NCI-H1417 treated with DMSO at 0.1 percent for 48 hours (cell line): ENCODE measurements around the gene RAB3GAP1.

Experiments used
- DNase-seq: peaks from one replicate; lab custom pipeline; 2025; lab: John Stamatoyannopoulos, UW

RAB3GAP1 gene

GRCh38 chr2:135164431-135164830 lies 112.3 kb downstream of the RAB3GAP1 start:
- DNase-seq, result no peak

- no peak for DNase-seq
Observed at GRCh38 chr2:135167273-135167672, 115.2 kb downstream of the RAB3GAP1 start.

DNA sequence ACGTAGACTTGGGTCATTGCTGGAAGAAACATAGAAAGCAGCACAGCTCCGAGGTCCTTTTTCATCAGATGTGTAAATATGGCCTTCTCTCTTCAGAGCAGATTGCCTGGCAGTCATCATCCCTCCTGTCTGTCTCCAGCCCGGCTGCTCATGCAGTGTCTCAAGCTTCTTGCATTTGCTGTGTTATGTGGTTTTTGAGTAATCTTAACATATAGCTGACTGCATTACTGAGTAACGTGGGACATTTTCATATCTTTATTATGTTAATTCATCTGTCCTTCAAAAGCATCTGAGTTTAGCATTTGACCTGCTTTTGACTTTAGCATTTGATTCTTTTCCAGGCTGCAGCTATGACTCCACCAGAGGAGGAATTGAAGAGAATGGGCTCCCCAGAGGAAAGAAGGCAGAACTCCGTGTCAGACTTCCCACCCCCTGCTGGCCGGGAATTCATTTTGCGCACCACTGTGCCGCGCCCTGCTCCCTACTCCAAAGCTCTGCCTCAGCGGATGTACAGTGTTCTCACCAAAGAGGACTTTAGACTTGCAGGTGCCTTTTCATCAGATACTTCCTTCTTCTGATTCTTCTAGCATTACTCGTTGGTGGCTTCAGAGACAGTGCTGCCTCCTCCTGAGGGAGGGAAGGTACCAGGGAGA lies 116.2 kb downstream of the RAB3GAP1 start:
- DNase-seq, result no peak

- DNase-seq, result no peak
Observed at GRCh38 chr2:135169900-135170753, 118.0 kb downstream of the RAB3GAP1 start.

DNA sequence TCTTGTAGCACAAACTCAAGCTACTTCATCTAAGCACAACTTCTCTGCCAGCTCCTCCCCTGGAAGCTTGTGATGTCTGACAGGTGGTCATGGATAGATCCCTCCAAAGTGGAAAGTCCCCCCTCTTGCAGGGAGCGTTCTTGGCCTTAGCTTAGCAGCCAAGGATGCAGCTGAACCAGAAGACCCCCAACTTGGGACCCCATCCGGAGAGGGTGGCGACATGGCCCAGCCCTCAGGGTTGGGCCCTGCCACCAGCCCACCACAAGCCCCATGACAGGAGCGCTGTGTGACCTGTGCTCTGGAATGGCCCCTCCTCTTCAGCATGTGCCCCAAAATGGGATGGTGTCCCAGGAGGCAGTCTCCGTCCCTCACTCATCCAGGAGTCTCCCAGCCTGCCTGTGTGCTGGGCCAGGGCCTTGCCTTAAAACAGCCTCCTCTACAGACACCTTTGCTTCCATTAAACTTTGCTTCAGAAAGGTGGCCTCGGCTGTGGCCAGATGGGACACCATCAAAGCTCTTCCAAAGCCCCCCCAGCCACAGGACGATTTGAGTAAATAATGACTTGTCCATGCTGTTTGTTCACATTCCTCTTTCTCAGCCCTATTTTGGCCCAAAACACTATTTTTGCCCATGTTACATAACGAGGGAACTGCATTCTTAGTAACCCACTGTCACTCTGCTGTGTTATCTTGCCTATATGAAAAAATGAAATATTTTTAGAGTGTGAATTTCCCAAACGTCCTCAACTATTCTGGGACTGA lies 122.1 kb downstream of the RAB3GAP1 start:
- DNase-seq, result no peak

DNA sequence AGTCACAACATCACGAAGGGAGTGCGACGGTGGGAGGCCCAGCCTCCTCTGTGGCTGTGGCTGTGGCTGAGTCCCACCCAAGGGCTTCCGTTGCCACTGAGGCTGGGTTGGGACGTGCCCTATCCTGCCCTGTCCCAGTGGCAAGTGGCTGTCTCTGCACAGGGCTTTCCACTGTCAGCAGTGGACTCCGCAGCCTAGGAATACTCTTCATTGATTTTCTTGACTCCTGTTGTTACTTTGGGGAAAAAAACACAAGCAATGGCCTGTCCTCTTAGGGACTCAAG lies 122.7 kb downstream of the RAB3GAP1 start:
- no peak for DNase-seq

- DNase-seq, result no peak
Observed at GRCh38 chr2:135175177-135175576, 123.1 kb downstream of the RAB3GAP1 start.

- DNase-seq, result no peak
Observed at GRCh38 chr2:135179689-135180088, 127.6 kb downstream of the RAB3GAP1 start.

DNA sequence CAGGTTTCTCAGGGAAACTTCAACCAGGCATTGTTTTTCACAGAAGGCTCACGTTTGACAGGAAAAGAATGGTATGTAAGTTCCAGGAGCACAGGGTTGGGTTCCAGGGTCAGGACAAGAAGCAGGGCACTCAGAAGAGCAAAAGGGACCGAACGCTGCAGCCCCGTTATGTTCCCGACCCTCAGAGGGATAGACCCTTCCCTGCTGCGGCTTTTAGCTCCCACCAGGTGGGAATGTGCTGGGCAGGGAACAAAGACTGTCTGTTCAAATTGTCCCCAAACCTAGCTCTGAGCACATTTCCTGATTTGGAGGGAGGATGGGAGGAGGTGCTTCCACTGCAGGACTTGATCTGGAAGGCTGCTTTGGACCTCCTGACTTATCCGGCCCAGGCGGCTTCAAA lies 130.1 kb downstream of the RAB3GAP1 start:
- DNase-seq, result no peak

DNA sequence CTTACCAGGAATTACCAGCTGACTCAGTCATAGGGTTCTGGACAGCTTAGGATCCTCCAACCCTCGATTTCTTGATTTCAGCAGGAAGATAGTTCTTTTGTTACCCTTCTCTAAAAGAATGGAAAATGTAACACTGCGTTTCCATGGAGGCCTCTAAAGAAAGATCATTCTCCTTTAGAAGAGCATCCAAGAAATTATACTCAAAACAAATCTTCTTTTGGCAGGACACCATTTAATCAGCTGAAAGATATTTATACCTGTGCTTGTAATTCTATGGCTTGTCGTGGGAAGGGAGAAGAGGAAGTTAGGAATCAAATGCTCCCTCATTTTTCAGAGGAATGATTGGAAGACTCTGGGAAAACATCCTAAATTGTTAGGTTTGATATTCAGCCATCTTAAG lies 130.5 kb downstream of the RAB3GAP1 start:
- DNase-seq, result no peak

DNA sequence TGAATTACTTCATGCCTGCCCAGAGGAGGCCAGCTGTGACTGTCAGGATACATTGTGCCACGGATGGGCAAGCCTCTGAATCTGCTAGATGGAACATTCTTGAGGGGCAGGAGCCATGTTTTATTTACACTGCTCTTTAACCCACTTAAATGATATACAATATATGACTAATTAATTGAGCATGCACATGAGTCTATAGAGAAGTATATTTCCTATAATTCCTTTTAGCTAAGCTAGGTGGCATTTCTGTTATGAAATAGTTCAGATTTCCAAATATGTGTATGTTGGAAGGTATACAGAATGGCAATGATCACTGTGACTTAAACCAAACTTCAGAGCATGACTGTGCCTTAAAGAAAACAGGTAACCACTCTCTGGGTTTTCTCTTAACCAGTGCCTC lies 131.7 kb downstream of the RAB3GAP1 start:
- DNase-seq, result no peak

DNA sequence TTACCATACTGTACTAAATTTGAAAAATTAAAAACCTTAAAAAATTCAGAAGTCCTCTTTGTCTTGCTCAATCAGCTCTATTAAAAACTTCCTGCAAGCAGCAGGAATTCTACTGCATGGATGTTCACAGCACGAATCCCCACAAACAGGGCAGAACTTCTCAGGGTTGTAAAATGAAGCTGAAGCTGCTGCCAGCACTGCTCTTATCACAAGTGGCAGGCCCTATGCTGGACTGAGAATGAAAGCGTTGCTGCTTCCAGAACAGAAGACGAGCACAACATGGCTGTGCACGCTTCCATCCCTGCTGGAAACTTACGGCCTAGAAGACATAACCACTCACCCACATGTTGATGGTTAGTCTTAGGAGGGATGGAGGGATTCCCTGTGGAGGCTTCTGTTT lies 134.0 kb downstream of the RAB3GAP1 start:
- no peak for DNase-seq

GRCh38 chr2:135187270-135187669 lies 135.2 kb downstream of the RAB3GAP1 start:
- no peak for DNase-seq

DNA sequence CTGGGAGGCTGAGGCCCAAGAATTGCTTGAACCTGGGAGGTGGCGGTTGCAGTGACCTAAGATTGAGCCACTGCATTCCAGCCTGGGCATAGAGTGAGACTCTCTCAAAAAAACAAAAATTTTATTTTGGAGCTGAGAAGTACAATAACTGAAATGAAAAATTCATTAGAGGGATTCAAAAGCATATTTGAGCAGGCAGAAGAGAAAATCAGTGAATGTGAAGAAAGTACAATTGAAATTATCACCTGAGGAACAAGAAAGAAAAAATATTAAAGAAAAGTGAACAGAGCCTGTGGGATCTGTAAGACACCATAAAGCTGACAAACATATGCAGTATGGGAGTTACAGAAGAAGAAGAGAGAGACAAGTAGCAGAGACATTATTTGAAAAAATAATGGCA lies 137.1 kb downstream of the RAB3GAP1 start:
- no peak for DNase-seq

- DNase-seq, result no peak
Observed at GRCh38 chr2:135190799-135191198, 138.7 kb downstream of the RAB3GAP1 start.

DNA sequence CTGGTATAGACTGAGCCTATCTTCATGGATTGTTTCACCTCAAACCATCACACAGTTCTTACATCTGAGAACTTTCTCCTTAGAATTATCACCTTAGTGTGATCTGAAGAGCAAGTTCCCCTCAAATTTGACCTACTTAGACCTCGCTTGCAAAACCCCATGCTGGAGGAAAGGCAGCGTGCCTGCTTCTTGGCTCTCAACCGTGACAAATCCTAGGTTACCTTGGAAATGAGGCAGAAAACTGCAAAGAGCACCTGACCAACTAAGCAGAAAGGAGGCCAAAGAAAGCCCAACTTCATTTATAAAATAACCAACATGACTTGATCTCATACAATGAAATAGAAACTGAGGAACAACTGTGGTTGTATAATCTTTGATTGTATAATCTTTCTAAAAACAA lies 146.4 kb downstream of the RAB3GAP1 start:
- DNase-seq, result no peak

DNA sequence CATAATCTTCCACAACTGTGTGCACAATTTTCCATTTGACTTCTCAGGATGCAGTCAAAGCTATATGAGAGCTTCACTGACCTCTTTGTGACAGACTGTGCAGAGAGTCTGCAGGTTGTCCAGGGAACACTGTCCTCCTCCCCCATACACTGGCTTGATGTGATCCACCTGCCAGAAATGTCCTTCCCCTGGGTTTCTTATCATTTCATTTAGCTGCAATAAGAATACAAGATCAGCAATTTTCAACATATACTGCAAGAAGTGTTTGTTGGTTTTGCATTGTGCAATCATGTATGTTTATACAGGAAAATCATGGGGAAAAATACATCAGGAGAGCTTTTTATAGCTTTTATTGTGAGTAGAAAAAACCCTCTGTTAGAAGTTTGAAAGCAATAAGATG lies 150.7 kb downstream of the RAB3GAP1 start:
- no peak for DNase-seq

DNA sequence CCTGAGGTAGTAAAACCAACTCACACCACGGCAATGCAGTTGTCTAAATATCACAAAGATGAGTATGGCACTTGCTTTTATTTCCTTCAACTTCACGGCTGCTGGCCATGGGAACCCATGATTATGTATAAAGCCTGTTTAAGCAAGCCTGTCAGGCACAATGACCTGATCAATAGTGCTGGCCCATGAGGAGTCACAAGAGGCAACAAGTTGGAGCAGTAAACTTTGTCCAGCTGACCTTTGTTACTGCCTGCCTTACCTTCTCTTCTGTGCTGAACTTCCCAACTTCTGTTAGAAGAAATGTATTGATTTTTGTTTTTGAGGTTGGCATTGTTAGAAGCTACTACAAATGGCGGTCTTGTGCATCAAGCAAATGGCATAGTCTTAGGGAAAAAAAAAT lies 151.9 kb downstream of the RAB3GAP1 start:
- no peak for DNase-seq

GRCh38 chr2:135208016-135208415 lies 155.9 kb downstream of the RAB3GAP1 start:
- DNase-seq, result no peak

DNA sequence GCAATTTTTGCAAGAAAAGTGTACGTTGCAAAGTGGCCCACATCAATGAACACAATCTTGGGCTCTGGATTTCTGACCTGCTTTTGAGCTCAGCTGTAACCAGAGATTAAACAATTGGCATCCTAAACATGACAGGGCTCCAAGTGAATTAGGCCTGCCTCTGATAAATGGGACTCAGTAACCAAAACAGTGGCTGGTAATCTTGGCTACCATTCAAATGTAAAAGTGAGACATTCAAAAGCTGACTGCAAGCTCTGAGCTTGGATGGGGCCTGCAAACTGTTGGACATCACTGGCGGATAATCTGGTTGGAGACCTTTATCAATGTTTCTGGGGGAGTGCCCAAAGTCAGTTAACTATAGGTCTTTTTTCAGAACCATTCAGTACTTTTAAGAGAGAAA lies 160.7 kb downstream of the RAB3GAP1 start:
- no peak for DNase-seq

- DNase-seq, result no peak
Observed at GRCh38 chr2:135218426-135218825, 166.3 kb downstream of the RAB3GAP1 start.

DNA sequence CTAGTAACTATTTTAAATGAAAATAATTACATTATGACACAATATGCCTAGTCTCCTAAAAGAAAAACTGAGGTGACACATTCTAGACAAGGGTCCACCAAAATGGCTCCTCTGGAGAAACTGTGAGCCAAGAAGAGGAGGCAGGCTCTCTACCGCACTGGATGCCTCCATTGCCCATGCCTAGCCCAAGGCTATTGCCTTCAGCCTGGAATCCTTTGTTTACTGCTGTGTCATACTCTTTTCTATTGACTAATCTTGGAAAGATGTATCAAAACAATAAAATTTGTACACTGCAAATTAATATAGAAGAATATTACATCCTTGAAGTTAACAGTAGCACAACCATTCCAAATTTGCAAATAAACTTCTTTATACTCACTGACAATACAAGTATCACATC lies 167.1 kb downstream of the RAB3GAP1 start:
- no peak for DNase-seq
